Epithelial cell of proximal tubule (primary cell): ENCODE data around the gene NLRP4. TPM values are rescaled to one million over a fixed set of nuclear protein-coding genes. Genes with fewer than 3 reads are reported as not detected.

Experiments used
- DNase-seq: peaks from one replicate; pipeline ENCODE4 v3.0.0-alpha.2; 2011; ENCODE audit warnings: low read depth
- H3K4me3 ChIP-seq: 2 replicates; pipeline ENCODE4 v1.5.1; 2011; ENCODE audit warnings: low read depth, mild to moderate bottlenecking, low read length
- total RNA-seq: library from RNA; depleted of rRNA; stranded (reverse); fragments of >200 nt; gene quantifications from 2 replicates; pipeline ENCODE4 v1.2.3, GENCODE V29; 2015
- TF ChIP-seq, protein P1 (sequence below): conservative IDR thresholded peaks from 2 replicates; pipeline ENCODE4 v1.5.1; 2012; ENCODE audit warnings: low read depth, mild to moderate bottlenecking, low read length

Gene NLRP4
- total RNA-seq, 1 donor from 2014 or later = not detected

DNA sequence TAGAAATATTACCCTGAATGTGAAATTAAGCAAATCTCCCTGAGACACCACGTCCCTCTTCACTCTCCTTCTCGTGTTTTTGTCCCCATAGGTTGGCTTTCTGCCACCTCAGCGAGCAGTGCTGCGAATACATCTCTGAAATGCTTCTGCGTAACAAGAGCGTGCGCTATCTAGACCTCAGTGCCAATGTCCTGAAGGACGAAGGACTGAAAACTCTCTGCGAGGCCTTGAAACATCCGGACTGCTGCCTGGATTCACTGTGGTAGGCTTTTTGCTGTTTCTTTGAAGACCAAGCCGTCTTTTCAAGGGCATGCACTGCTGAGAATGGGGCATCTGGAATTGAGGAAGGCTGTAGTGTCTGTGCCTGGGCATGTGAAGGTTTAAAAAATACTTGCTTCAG lies 34.4 kb downstream of the NLRP4 start:
- DNase-seq = no peak
- no peak overlapping the region for H3K4me3 ChIP-seq
- TF ChIP-seq, protein P1, sequence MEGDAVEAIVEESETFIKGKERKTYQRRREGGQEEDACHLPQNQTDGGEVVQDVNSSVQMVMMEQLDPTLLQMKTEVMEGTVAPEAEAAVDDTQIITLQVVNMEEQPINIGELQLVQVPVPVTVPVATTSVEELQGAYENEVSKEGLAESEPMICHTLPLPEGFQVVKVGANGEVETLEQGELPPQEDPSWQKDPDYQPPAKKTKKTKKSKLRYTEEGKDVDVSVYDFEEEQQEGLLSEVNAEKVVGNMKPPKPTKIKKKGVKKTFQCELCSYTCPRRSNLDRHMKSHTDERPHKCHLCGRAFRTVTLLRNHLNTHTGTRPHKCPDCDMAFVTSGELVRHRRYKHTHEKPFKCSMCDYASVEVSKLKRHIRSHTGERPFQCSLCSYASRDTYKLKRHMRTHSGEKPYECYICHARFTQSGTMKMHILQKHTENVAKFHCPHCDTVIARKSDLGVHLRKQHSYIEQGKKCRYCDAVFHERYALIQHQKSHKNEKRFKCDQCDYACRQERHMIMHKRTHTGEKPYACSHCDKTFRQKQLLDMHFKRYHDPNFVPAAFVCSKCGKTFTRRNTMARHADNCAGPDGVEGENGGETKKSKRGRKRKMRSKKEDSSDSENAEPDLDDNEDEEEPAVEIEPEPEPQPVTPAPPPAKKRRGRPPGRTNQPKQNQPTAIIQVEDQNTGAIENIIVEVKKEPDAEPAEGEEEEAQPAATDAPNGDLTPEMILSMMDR = no peak

DNA sequence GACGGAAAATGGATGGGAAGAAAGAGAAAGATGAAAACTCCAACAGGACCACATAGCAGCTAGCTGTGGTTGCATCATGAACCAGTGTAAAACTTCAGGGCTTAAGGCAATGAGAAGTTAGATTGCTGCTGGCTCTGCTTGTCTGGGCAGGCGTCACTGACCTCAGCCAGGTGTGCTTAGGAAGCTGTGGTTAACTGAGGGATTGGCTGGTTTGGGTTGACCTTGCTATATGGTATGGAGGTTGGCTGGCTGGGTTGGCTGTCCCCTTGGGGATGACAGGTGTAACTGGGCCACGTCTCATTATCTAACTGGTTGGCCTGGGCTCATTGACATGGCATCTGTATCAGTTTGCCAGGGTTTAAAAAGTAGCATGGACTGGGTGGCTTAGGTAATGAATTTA lies 40.9 kb downstream of the NLRP4 start:
- TF ChIP-seq, protein P1 = no peak
- DNase-seq = no peak
- no peak overlapping the region for H3K4me3 ChIP-seq

DNA sequence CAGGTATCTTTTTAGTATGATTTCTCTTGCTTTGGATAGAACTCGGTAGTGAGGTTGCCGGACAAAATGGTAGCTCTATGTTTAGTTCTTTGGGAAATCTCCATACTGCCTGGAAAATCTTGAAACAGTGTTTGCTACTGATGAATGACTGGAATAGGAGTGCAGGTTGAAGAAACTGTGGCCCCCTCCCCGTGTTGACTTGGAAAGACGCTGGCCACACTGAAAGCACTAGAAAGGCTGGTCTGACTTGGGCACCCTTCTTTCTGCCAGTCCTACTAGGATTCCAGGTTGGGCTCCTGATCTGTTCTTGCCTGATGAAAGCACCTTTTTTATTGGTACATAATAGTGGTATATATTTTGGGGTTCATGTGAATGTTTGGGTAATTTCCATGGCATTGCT lies 46.3 kb downstream of the NLRP4 start:
- DNase-seq = no peak
- no peak overlapping the region for H3K4me3 ChIP-seq
- TF ChIP-seq, protein P1 = no peak

DNA sequence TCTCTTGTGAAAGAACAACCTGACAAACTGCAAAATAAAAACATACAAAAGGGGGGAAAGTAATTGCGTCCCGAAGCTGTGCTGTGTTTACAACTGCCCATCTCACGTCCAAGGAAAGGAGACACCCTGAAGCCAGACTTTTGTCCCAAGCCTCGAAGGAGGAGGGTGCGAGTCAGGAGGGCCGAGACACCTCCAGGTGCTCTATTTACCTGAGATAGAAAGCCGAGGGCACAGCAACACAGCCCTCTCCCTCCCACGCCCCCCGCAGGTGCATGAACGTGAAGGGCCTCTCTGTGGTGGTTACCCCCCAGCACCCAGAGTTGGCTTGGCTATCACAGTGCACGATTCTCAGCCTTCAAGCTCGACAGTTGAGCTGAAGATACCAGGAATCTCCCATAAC lies 62.6 kb downstream of the NLRP4 start:
- TF ChIP-seq, protein P1 = no peak
- DNase-seq = no peak
- no peak overlapping the region for H3K4me3 ChIP-seq

DNA sequence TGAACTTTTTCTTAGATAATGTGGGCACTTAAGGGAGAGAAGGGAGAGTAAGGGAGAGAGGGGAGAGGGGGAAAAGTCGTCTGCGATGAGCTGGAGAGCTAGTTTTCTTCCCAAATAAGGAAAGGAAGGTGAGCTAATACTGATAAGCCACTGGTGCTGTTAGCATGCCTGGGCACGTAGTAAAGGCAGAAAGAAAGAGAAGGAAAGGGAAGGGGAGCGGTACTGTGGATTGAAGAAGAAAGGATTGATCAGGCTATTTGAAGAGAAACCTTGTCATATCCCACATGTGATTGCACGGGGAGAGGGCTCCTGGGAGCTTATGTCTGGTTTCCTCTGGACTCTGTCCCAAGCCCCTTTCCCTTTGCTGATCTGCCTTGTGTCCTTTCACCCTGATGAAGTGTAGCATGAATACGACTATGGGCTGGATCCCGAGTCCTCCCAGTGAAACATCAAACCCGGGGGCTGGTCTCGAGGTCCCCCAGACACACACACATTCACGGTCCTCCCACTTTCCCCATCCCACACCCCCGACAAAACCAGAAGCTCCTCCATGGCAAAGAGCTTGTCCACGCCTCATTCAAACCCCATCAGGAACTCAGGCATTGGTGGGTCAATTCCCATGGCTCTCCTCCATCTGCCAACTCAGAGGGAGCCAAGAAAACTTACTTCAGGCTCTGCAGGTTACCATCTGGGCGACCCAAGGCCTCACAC lies 65.2 kb downstream of the NLRP4 start:
- no peak overlapping the region for H3K4me3 ChIP-seq
- no peak for DNase-seq
- TF ChIP-seq, protein P1 = no peak

DNA sequence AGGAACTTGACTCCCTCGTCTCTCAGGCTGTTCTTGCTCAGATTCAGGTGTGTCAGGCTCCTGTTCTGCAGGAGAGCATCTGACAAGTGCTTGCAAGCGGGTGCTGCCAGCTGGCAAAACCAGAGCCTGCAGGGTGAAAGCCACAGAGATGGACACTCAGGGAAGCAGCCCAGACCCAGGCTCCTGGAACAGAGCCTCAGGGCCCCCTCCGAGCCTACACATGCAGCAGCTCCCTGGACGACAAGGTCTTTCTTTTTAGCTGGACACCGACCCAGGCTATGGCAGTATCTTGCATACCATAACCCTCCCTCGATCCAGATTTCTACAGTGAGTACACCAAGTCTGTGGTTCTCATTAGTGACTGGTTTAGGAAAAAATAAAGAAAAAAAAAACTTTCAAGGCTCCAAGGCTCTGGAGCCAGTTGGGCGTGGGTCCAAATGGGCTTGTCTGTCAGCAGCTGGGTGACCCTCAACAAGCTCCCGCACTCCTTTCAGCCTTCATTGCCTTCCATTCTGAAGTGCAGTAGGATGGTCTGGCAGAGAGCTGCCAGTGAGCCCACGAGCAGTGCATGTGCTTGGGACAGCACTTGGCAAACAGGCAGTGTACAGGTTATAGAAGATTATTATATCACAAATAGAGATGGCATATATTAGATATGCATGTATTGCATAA lies 65.9 kb downstream of the NLRP4 start:
- no peak for DNase-seq
- H3K4me3 ChIP-seq = no peak overlapping the region
- TF ChIP-seq, protein P1 = no peak

DNA sequence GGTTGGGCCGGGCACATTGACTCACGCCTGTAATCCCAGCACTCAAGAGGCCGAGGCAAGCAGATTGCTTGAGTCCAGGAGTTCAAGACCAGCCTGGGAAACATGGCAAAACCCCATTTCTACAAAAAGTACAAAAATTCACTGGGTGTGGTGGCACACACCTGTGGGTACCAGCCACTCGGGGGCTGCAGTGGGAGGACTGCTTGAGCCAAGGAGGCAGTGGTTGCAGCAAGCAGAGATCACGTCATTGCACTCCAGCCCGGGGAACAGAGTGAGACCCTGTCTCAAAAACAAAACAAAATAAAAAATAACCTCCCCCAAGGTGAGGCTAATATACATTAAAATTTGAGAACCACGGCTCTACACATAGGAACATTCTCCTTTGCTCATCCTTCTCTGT lies 70.9 kb downstream of the NLRP4 start:
- no peak for DNase-seq
- no peak overlapping the region for H3K4me3 ChIP-seq
- TF ChIP-seq, protein P1 = no peak
